MM.1S (cell line): Measurements from ENCODE around the gene FNDC11.

Experiments used
- EZH2 ChIP-seq: fragments of 300-600 bp; sonication (generic); optimal IDR thresholded peaks from 2 replicates; pipeline ENCODE3; 2017; ENCODE audit warnings: low read depth, mild to moderate bottlenecking, antibody characterized with exemption, low read length, mixed read lengths
- TF ChIP-seq, protein P1 (sequence below): fragments of 300-600 bp; sonication (generic); IDR thresholded peaks from 2 replicates; pipeline ENCODE4 v1.5.1; 2016; ENCODE audit warnings: antibody characterized with exemption, low read length, mixed read lengths

DNA sequence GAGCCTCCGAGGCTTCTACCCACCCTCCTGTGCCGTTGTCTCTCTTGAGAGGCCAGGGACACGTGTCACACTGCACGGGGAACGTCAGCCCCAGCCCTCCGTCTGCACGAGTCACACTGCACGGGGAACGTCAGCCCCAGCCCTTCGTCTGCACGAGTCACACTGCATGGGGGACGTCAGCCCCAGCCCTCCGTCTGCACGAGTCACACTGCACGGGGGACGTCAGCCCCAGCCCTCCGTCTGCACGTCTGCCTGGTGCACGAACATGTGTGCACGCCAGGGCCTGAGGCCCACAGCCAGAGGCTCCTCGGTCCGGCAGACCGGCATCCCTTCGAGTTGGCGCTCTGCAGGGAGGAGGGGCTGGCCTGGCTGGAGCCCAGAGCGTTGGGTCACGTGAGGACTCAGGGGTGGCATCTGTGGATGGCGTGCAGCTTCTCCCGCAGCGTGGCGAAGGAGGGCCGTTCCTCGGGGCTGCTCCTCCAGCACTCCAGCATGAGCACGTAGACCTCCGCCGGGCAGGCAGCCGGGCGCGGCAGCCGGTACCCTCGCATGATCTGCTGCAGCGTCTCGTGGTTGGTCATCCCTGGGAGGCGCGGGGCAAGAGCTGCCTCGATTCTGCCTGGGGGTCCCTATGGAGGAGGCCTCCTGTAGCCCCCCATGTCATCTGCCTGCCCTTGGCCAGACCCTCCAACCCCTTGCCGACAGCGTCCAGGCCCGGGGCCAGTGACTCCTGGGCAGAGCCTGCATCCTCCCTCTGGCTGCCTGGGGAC, 13.4 kb upstream of the FNDC11 start:
- TF ChIP-seq EZH2: no peak
- TF ChIP-seq, protein P1, sequence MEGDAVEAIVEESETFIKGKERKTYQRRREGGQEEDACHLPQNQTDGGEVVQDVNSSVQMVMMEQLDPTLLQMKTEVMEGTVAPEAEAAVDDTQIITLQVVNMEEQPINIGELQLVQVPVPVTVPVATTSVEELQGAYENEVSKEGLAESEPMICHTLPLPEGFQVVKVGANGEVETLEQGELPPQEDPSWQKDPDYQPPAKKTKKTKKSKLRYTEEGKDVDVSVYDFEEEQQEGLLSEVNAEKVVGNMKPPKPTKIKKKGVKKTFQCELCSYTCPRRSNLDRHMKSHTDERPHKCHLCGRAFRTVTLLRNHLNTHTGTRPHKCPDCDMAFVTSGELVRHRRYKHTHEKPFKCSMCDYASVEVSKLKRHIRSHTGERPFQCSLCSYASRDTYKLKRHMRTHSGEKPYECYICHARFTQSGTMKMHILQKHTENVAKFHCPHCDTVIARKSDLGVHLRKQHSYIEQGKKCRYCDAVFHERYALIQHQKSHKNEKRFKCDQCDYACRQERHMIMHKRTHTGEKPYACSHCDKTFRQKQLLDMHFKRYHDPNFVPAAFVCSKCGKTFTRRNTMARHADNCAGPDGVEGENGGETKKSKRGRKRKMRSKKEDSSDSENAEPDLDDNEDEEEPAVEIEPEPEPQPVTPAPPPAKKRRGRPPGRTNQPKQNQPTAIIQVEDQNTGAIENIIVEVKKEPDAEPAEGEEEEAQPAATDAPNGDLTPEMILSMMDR: no peak
